ENCODE measurements around the gene WDR13.
"Not testable (repeated sequence)": the region's sequence is repeated elsewhere in the genome, so short reads cannot be mapped to it uniquely, and the experiment has no call there.

WDR13 gene

GRCh38 chrX:48649102-48649501 is 51.8 kb downstream of the WDR13 start:
- no peak for DNase-seq (ENCODE audit: low read depth, low spot score)
- no peak overlapping the region for H3K27ac ChIP-seq

GRCh38 chrX:48652055-48652579 is 54.8 kb downstream of the WDR13 start:
- H3K27ac ChIP-seq = not testable (repeated sequence)

DNA sequence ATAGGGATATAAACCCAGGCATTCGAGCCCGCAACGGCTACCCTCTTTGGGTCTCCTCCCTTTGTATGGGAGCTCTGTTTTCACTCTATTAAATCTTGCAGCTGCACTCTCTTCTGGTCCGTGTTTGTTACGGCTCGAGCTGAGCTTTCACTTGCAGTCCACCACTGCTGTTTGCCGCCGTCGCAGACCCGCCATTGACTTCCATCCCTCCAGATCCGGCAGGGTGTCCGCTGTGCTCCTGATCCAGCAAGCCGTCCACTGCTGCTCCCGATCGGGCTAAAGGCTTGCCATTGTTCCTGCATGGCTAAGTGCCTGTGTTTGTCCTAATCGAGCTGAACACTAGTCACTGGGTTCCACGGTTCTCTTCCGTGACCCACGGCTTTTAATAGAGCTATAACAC is 57.5 kb downstream of the WDR13 start:
- not testable (repeated sequence) for H3K27ac ChIP-seq; DNase-seq (ENCODE audit: low read depth, low spot score)

More at GRCh38 chrX:48652055-48652579, 54.8 kb downstream of the WDR13 start:
- DNase-seq (ENCODE audit: low read depth, low spot score) = not testable (repeated sequence)

Data from epithelial cell of prostate (primary cell).